ENCODE measurements around the gene SGIP1. TPM values are rescaled to one million over a fixed set of nuclear protein-coding genes. Genes with fewer than 3 reads are reported as not detected.

Gene SGIP1
- total RNA-seq, 2 donors from 2014 or later = 3.8 to 9.4 TPM

- H3K9me3 Mint-ChIP-seq = no peaks in the 10 kb centered on the region
- WGBS, 2 experiments (ENCODE audit: insufficient coverage in 1 of 2, insufficient read length in 1 of 2) = 75 to 88% methylated on average over 2 to 3 of the region's 3 CpGs
- DNase-seq = no peak
- Histone ChIP-seq H3K4me3 (ENCODE audit: low read length) (no peak overlapping the region), H3K27ac (ENCODE audit: low read depth, low read length) (no peak overlapping the region), H3K4me1 (ENCODE audit: control insufficient read depth, insufficient read depth, low read length) (no peaks in the 10 kb centered on the region), H3K36me3 (ENCODE audit: control insufficient read depth, insufficient read depth, low read length) (no peaks in the 10 kb centered on the region), H3K27me3 (ENCODE audit: control insufficient read depth, insufficient read depth, low read length, poor library complexity, severe bottlenecking) (no peaks in the 10 kb centered on the region), H3K9ac (ENCODE audit: extremely low read depth, low read length, poor library complexity, severe bottlenecking) (no peak overlapping the region), H3K9me3 (ENCODE audit: control insufficient read depth, low read length) (no peaks in the 10 kb centered on the region)
- H3K4me1 Mint-ChIP-seq = no peaks in the 10 kb centered on the region
- no peak overlapping the region for H3K4me3 Mint-ChIP-seq
- TF ChIP-seq CTCF (conservative IDR thresholded peaks at IDR 0.05) = no peak
- H3K27ac Mint-ChIP-seq = no peak overlapping the region
- H3K36me3 Mint-ChIP-seq (ENCODE audit: low read depth) = no peaks in the 10 kb centered on the region
- H3K27me3 Mint-ChIP-seq (ENCODE audit: insufficient read depth) = no peaks in the 10 kb centered on the region
Measured at GRCh38 chr1:66521721-66522365, 12.1 kb upstream of the SGIP1 start.

- H3K9me3 ChIP-seq (ENCODE audit: control insufficient read depth, low read length) = no peaks in the 10 kb centered on the region
- Mint-ChIP-seq H3K36me3 (ENCODE audit: low read depth) (no peaks in the 10 kb centered on the region), H3K4me1 (no peaks in the 10 kb centered on the region), H3K4me3 (no peak overlapping the region), H3K27me3 (ENCODE audit: insufficient read depth) (no peaks in the 10 kb centered on the region), H3K27ac (no peak overlapping the region), H3K9me3 (peaks cover 2% of the 10 kb centered on the region)
- no peak overlapping the region for H3K27ac ChIP-seq (ENCODE audit: low read depth, low read length)
- no peak overlapping the region for H3K4me3 ChIP-seq (ENCODE audit: low read length)
- no peak overlapping the region for H3K9ac ChIP-seq (ENCODE audit: extremely low read depth, low read length, poor library complexity, severe bottlenecking)
- no peaks in the 10 kb centered on the region for H3K36me3 ChIP-seq (ENCODE audit: control insufficient read depth, insufficient read depth, low read length)
- no peak for TF ChIP-seq CTCF (conservative IDR thresholded peaks at IDR 0.05)
- no peaks in the 10 kb centered on the region for H3K27me3 ChIP-seq (ENCODE audit: control insufficient read depth, insufficient read depth, low read length, poor library complexity, severe bottlenecking)
- H3K4me1 ChIP-seq (ENCODE audit: control insufficient read depth, insufficient read depth, low read length) = no peaks in the 10 kb centered on the region
- DNase-seq = no peak
Measured at GRCh38 chr1:66523562-66523961, 10.4 kb upstream of the SGIP1 start.

GRCh38 chr1:66525086-66525485, 8.9 kb upstream of the SGIP1 start:
- DNase-seq = no peak
- Mint-ChIP-seq H3K27me3 (ENCODE audit: insufficient read depth) (no peaks in the 10 kb centered on the region), H3K27ac (no peak overlapping the region), H3K36me3 (ENCODE audit: low read depth) (no peaks in the 10 kb centered on the region), H3K4me3 (no peak overlapping the region), H3K4me1 (no peaks in the 10 kb centered on the region), H3K9me3 (peaks cover 2% of the 10 kb centered on the region)
- TF ChIP-seq CTCF (conservative IDR thresholded peaks at IDR 0.05) = no peak
- Histone ChIP-seq H3K9ac (ENCODE audit: extremely low read depth, low read length, poor library complexity, severe bottlenecking) (no peak overlapping the region), H3K9me3 (ENCODE audit: control insufficient read depth, low read length) (no peaks in the 10 kb centered on the region), H3K27me3 (ENCODE audit: control insufficient read depth, insufficient read depth, low read length, poor library complexity, severe bottlenecking) (no peaks in the 10 kb centered on the region), H3K36me3 (ENCODE audit: control insufficient read depth, insufficient read depth, low read length) (no peaks in the 10 kb centered on the region), H3K27ac (ENCODE audit: low read depth, low read length) (no peak overlapping the region), H3K4me1 (ENCODE audit: control insufficient read depth, insufficient read depth, low read length) (no peaks in the 10 kb centered on the region), H3K4me3 (ENCODE audit: low read length) (no peak overlapping the region)
- WGBS, 2 experiments (ENCODE audit: insufficient coverage in 1 of 2, insufficient read length in 1 of 2) = 90 to 100% methylated on average over 1 of the region's 1 CpG

All from endodermal cell (in vitro differentiated cells).